Nucleus accumbens (tissue), 56 donors: ENCODE data around the gene LRRC8A.
A peak's percentile ranks its signal among the peaks of the same experiment; 100 is the strongest.
"Not testable (repeated sequence)": the region's sequence is repeated elsewhere in the genome, so short reads cannot be mapped to it uniquely, and the experiment has no call there.

Experiments used
- DNase-seq, 56 donors: peaks; one replicate each; lab custom pipeline; 2025; lab: John Stamatoyannopoulos, UW

The LRRC8A gene

DNA sequence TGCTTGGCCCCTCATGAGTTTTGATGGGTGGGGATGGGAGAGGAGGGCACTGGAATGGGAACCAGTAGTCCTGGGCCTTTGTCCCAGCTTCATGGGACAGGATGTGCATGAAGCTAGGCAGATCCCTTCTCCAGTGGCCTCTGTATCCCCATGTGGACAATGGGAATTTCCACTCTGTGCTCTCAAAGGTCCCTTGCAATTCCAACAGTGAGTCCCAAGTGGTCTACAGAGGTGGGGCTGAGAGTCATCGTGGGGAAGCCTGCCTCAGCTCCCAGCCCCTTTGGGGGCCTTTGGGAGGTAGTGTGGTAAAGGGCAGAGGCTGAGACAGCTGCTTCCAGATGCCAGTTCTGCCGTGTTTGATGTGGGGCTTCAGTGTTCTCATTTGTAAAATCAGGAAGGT lies 37.0 kb downstream of the LRRC8A start:
- no peak for DNase-seq

DNA sequence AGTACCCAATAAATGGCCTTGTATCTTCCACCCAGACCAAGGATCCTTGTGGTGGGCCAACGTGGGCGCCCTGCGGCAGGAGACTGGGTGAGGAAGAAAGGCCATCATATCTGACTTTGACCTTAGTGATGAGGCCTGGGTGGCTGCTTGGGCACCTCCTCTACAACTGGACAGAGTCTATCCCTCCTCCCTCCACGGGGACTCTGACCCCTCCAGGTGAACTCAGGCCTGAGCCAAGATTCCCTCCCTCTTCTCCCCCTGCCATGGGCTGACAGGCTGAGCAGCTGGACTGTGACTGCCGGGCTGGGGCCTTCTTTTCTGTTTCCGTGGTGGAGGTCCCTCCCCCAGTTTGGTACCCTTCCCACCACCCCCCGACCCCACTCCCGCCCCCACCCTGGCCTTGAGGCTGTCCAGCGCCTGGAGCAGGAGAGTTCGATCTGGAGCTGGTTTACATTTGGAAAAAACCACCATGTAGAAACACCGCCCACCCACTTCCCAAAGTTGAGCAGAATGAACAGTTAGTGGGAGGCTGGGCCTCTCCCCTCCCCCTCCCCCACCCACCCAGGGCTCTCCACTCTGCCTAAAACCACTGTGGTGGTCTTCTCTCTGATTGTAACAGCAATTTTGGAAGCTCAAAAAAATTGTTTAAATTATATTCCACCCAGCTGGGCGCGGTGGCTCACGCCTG lies 37.6 kb downstream of the LRRC8A start:
- DNase-seq = no peak

DNA sequence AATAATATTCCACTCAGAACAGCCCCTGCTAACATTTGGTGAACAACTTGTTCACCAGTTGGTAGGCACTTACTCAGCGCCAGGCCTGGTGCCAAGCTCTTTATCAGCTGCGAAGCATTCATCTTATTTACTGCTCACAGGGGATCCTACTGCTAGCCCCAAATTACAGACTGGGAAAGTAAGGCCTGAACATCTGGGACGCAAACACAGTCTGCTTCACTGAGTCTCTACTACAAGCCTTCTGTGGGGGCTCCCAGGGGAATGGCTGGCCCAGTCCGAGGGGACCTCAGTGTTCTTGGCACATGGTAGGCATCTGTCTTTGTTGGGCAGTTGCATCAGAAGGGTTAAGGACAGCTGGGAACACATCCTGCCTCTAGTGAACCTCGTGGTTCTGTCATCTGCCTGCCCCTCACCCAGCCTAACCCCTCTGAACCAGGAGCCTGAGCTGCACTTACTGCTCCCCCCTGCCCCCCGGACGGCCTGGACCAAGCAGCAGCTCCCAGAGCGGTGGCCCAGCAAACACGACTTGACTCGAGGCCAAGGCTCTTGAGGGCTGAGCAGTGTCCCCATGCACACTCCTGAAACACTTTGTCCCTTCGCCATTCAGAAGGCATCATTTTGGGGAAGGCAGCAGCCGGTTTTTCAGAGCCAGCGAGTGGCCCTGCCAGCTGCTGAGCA lies 38.6 kb downstream of the LRRC8A start, which contains the start of gene PHYHD1:
PHYHD1 (plus strand) TSS at position 602 of the 678 bp plus-strand sequence. CDS start 1,342 bp downstream, outside the sequence.
- DNase-seq = peak in 53 of 56 donors; percentile 32 to 89 (median 68)

DNA sequence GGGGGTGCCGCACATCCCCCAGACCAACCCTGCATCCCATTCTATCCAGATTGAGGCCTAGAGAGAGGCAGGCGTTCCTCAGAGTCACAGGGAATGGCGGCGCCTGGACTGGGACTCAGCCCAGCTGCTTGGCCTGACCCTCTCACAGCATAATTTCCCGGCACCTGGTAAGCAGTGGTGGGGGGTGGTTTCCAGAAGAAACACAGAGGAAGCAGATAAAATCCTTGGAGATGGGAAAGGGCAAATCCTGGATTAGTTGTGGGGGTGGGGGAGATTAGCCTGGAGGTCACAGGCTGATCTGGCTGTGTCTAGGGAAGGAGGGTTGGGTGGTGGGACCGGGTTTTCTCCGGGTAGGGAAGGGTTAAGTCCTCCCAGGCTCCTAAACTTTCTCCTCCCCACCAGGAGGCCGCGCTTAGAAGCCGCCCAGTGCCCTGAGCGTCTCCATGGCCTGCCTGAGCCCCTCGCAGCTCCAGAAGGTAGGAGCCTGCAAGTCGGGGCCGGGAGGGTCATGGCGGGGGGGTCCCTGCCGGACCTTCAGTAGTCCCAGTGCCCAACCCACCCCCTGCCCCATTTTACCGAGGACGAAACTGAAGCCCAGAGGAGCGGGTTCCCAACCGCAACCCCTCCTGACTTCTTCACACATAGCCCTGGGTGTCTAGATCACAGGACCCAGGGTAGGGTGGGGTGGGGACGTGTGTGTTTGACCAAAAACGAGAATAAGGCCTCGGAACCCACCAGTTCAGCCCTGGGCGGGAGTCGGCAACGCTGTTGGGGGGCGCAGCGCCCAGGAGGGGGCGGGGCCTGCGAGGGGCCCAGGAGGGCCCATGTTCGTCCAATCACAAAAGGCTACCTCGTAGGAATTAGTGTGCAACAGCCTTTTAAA lies 40.2 kb downstream of the LRRC8A start:
- peak in 8 of 56 donors; percentile 12 to 46 (median 24) for DNase-seq

DNA sequence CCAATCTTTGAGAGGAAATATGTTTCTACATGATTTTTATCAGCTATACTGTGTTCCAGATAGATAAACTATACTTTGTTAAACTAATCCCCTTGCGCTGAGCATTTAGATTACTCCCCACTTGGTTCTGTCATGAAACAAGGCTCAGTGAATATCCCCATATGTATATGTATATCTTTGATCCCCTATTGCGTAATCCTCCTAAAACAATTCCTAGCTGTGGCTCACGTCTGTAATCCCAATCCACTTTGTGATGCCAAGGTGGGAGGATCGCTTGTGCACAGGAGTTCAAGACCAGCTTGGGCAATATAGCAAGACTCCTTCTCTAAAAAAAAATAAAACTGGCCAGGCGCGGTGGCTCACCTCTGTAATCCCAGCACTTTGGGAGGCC lies 41.6 kb downstream of the LRRC8A start:
- DNase-seq = no peak

DNA sequence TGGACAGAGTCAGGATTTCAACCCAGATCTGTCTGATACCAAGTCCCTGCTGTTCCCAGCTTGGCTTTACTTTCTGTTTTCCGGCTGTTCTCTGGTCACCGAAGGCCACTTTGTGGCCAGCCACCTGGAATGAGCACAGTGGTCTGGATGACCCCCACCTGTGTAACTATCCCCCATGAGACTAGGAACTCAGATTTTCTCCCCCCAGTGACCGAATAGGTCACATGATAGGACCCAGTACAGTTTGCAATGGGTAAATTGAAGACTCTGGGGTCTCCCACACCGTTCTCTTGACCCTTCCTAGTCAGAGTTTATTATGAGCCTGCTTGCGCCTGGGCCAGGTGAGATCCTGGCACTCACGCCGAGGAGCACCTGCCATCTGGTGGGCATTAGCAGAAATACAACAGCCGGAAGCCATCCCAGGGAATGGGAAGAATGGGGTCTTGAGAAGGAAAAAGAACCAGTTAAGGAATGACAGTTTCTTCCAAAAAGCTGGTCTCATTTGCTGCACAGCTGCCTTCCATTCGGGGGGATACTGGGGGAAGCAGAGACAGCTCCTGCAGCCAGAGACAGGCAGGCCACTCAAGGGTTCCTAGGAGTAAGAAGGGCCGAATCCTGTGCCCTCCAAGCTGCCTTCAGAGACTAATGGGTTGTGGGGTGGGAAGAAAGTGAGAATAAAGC lies 45.9 kb downstream of the LRRC8A start:
- DNase-seq = peak in 28 of 56 donors; percentile 13 to 73 (median 32)

DNA sequence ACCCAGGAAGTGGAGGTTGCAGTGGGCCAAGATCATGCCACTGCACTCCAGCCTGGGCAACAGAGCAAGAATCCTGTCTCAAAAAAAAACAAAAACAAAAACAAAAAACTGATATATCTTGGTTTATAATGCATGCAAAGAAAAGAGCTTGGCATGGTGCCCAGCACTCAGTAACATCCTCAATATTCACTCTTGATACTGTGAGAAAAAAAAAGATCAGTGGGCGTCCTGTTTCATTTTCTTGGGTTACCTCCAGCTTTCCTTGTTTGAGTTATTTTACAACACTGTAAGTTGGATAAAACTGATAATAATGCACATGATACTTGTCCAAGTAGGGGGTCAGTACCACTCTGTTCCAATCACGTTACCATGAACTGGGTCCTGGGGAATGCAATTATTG lies 46.7 kb downstream of the LRRC8A start:
- DNase-seq = peak in 2 of 56 donors; percentile 6 to 30

DNA sequence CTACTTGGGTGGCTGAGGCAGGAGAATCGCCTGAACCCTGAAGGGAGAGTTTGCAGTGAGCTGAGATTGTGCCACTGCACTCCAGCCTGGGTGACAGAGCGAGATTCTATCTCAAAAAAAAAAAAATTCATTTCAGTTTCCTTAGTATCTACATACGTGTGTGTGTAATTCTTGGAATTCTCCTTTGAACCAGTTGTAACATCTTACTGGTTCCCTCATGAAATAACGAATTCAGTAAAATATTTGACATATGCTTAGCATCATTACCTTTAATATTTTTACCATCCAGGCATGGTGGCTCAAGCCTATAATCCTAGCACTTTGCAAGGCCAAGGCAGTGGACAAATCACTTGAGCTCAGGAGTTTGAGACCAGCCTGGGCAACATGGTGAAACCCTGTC lies 47.6 kb downstream of the LRRC8A start:
- DNase-seq = no peak

DNA sequence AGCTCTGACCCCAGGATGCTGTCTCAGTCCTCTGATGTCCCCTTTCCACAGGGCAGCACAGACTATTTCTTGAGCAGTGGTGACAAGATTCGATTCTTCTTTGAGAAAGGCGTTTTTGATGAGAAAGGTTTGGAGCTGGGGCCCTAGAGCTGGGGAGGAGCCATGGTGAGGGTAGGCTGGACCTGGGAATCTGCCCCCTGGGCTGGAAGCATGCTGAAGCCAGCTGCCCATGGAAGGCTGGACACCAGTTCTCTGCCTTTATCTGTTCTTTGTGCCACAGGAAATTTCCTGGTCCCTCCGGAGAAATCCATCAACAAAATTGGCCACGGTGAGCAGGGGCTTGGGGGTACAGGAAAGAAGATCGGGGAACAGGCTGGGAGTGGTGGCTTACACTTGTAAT lies 51.8 kb downstream of the LRRC8A start:
- no peak for DNase-seq

DNA sequence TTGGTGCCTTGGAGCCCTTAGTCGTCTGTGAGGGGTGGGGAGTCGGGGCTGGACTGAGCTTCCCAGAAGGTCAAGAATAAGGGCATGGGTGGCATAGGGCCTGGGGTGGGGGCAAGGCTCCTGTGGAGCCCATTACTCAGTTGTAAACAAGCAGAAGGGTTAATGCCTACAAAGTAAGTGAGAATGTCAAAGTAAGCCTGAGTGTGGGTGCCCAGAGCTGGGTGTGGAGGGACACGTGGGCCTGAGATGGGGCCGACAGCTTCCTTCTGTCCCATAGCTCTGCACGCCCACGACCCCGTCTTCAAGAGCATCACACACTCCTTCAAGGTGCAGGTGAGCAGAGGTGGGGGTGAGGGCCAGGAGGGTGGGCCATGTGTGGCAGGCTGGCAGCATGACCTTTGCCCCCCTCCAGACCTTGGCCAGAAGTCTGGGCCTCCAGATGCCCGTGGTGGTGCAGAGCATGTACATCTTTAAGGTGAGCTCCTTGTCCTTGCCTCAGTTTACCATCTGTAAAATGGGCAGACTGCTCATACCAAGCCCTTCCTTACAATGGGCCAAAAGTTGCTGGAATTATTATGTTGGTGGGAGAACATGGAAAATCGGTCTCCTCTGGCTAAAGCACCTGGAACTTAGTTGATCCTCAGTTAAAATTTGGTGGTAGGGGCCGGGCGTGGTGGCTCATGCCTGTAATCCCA lies 54.4 kb downstream of the LRRC8A start:
- DNase-seq = no peak

DNA sequence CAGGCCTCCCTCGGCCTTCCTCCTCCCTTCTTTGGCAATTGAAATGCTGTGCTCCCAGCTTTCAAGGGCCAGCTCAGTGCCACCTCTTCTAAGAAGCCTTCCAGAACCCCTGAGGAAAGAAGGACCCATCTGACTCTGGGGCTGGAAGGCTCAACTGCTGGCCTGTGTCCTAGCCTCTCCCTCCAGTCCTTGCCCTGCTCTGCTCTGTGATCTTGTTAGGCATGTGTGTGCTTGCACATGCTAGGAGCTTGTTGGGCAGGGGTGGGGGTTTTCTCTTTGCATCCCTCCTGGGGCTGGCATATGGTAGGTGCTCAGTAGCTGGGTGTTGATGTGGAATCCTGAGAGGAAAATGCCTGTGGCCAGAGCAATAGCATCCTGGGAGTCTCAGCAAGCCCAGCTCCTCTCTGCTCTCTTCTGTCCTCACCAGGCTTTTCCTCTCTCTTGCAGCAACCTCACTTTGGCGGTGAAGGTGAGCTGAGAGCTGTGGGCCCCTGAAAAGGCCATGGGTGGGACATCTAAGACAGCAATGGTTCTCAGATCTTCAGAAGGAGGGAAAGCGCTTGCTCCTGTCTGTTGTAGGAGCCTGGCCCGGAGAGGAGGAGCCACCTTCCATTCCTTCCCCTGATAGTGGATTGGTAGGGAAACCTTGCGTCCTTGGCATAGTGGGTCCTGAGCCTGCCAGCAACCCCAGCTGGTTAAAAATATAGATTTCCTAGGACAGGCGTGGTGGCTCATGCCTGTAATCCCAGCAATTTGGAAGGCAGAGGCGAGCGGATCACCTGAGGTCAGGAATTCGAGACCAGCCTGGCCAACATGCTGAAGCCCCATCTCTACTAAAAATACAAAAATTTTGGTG lies 55.6 kb downstream of the LRRC8A start:
- DNase-seq = no peak

DNA sequence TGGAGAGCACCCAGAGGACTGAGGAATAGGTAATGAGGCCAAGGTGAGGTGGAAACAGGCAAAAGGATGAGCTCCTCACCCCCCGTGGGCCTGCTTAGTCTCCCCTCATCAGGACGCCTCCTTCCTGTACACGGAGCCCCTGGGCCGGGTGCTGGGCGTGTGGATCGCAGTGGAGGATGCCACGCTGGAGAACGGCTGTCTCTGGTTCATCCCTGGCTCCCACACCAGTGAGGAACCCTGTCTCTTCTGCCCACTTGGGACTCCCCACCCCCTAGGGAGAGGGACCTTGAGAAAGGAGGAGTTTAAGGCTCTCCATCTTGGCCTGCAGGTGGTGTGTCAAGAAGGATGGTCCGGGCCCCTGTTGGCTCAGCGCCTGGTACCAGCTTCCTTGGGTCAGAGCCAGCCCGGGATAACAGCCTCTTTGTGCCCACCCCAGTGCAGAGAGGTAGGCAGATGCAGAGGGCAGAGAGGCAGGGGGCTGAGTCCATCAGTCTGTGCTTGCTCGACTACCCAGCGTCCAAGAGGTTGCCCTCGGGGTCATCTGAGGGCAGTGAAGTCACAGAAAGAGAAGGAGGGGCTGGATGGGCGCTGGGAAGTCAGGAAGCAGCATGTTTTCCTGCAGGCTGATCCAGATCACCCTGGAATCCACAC lies 58.5 kb downstream of the LRRC8A start:
- peak in 2 of 56 donors; percentile 22 to 63 for DNase-seq

DNA sequence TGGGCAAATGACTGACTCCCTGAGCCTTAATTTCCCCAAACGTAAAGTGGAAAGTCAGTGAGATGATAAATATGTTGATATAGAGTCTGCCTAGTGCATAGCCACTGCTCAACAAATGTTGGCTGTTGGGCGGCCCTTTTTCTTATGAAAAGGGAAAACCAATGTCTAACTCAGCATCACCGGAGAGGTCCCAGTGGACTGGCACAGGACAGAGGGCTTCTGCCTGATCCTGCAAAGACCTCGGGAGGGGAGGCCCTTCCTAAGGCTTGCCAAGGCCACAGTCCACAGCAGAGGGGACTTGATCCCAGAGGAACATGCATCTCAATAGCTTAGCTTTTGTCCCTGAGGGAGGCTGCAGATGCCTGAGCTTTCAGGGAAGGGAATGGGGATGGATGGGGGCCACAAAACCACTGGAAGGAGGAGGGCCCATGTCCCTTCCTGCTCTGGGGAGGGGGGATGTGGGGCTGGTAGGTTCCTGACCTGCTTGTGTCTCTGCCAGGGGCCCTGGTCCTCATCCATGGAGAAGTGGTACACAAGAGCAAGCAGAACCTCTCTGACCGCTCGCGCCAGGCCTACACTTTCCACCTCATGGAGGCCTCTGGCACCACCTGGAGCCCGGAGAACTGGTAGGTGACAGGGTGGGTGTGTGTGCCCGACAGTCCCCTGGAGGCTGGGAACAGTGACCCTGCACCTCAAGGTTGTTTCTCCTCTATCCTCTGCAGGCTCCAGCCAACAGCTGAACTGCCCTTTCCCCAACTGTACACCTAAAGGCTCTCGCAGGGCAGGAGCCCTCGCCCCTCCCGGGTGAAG lies 59.2 kb downstream of the LRRC8A start:
- DNase-seq = no peak

DNA sequence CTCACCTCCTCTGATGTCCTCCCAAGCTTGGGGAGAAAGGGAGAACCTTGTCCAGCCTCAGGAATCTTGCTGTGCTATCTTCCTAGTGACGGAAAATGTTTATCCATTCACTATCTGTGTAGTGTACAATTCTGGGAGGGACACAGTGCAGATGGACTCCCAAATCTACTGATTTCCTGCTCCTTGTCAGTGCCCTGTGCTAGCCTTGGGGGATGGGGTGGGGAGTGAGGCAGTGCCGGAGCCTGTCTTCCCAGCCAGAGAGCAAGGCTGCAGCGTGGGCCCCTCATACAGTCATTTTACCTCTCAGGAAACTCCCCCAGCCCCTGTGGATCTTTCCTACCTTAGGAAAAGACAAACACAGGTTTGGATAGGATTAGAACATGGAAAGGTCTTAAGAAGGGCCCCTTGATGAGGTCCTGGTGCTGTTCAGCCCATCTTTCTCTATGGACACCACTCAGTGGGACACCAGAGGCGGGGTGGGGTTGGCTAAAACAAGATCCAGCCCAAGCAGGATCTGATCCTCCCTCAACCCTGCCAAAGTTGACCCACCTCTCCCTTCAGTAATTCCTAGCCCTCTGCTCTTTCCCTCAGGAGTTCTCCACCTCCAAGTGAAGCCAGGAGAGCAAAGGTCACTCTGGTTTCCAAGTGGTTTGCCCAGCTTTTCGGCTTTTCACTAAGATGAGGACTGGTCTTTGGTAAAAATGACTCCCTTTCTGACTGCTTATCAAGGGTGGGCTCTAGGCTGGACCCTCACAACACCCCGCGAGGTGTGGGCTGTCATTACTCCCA lies 62.1 kb downstream of the LRRC8A start:
- no peak for DNase-seq

DNA sequence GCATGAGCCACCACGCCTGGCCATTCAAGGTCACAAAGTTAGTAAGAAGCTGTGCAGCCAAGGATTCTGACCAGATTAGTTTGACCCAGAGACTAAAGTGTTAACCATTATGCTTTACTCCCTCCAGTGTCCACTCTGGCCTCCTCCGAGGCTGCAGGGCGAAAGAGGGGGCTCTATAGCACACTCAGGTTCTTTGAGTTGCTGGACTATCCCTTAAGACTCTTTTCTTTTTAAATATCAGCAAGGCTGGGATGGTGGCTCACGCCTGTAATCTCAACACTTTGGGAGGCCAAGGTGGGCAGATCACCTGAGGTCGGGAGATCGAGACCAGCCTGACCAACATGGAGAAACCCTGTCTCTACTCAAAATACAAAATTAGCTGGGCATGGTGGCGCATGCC lies 63.0 kb downstream of the LRRC8A start:
- DNase-seq = not testable (repeated sequence)

DNA sequence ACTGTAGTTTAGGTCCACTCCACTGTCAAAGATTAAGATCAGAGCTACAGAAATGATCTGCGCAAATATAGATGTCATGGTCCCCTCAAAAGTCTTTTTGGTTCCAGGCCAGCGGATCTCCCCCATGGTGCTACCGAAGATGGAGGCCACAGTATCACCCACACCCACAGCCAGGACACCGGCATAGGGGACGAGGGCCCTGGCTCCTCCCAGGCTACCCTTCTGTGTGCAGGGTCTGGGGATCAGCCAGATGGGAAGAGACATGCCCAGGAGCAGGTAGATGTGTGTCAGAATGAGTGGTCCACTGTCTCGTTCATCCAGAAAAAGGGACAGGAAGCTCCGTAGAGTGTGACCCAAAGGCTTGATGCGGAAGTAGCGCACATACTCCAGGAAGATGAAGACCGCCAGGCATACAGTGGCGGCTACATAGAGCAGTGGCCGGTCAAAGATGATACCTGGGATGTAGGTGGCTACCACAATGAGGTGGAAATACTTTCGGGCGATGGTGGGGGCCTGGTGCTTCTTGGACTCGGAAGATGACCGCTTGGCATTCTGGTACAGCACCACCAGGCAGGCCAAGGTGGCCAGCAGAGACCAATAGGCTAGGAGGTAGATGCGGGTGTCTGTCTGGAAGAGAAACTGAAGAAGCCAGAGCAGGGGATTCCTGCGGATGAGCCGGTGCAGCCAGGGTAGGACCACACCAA lies 64.0 kb downstream of the LRRC8A start:
- no peak for DNase-seq
